SH-SY5Y (cell line): ENCODE data around the gene RAB35.

Experiments
- GATA2 ChIP-seq: IDR thresholded peaks from 2 replicates; pipeline ENCODE4 v1.6.1; 2011; ENCODE audit warnings: mild to moderate bottlenecking, low read depth, low read length
- GATA3 ChIP-seq: IDR thresholded peaks from 2 replicates; pipeline ENCODE4 v1.6.1; 2011; ENCODE audit warnings: low read depth, mild to moderate bottlenecking, low read length, moderate library complexity

DNA sequence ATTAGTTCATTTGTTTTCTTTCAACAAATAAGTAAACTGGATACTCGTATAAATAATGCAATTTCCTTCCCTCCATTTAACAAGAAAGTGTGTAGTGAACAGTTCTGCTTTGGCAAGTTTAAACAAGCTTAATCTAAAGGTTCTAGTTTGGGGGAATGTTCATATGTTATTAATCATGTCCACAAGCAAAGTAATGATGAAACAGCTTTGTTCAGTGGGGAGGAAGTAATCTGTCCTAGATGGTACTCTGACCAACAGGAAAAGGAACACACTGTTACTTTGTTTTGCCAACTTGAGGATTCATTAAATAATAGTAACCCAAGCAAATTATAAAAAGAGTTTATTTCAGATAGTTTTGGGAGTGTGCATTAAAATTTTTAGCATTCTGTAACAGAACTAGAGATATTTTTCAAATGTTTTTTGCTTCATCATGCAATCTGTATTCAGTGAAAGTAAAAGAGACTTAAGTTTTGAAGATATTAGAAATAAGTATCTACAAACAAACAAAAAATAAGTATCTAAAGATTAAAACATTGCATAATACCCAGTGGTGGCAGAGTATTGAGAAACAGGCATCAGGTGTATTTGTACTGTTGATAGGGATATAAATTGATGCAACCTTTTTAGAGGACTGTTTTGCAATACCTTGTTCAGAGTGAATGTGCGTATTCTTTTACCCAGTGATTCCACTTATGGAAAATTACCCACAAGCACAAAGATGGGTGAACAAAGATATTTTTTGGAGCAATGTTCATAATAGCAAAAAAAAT is 61.1 kb downstream of the RAB35 start:
- TF ChIP-seq GATA3 (no peak), GATA2 (no peak)
